ENCODE measurements around the gene ABCA4. TPM values are rescaled to one million over a fixed set of nuclear protein-coding genes. Genes with fewer than 3 reads are reported as not detected.

The ABCA4 gene
- total RNA-seq, 6 experiments from 2014 or later = 0.49 to 0.99 (median 0.75) TPM

- intact Hi-C loops (cut with DNase I) = no loop called here
Measured at GRCh38 chr1:94142022-94142421, 21.1 kb upstream of the ABCA4 start.

GRCh38 chr1:94132111-94132510 is 11.2 kb upstream of the ABCA4 start:
- no peak for DNase-seq
- no peak for ATAC-seq

More at GRCh38 chr1:94142022-94142421, 21.1 kb upstream of the ABCA4 start:
- no peaks in the 10 kb centered on the region for H3K27me3 ChIP-seq
- H3K27ac ChIP-seq = no peak overlapping the region
- no peaks in the 10 kb centered on the region for H3K4me1 ChIP-seq
- no peaks in the 10 kb centered on the region for H3K36me3 ChIP-seq
- no peak overlapping the region for H3K4me3 ChIP-seq
- no peak for ATAC-seq
- DNase-seq = no peak
- 58% methylated on average over 1 of the region's 1 CpG for WGBS (ENCODE audit: insufficient coverage, low coverage, low lambda C conversion rate, missing lambda C conversion rate)
- H3K9me3 ChIP-seq = no peaks in the 10 kb centered on the region
- TF ChIP-seq CTCF (IDR thresholded peaks at IDR 0.05) (no peak), POLR2A (IDR thresholded peaks at IDR 0.05) (no peak)

GRCh38 chr1:94130851-94131595 is 10.1 kb upstream of the ABCA4 start:
- Histone ChIP-seq H3K27me3 (no peaks in the 10 kb centered on the region), H3K9me3 (no peaks in the 10 kb centered on the region), H3K36me3 (no peaks in the 10 kb centered on the region), H3K4me1 (peaks cover 0 to 4% (median 0%) of the 10 kb centered on the region in 4 donors), H3K27ac (no peak overlapping the region), H3K4me3 (no peak overlapping the region)
- ATAC-seq (peak; percentile 19 to 46 (median 28)), DNase-seq (no peak)
- TF ChIP-seq POLR2A (IDR thresholded peaks at IDR 0.05) = no peak
- TF ChIP-seq CTCF (IDR thresholded peaks at IDR 0.05) = no peak
- 55% methylated on average over 8 of the region's 8 CpGs for WGBS (ENCODE audit: insufficient coverage, low coverage, low lambda C conversion rate, missing lambda C conversion rate)
- intact Hi-C loops (cut with DNase I) = no loop called here

More at GRCh38 chr1:94132111-94132510, 11.2 kb upstream of the ABCA4 start:
- intact Hi-C loops (cut with DNase I) = no loop called here
- WGBS (ENCODE audit: insufficient coverage, low coverage, low lambda C conversion rate, missing lambda C conversion rate) = 94% methylated on average over 4 of the region's 5 CpGs
- TF ChIP-seq CTCF (IDR thresholded peaks at IDR 0.05) (no peak), POLR2A (IDR thresholded peaks at IDR 0.05) (no peak)
- Histone ChIP-seq H3K27ac (no peak overlapping the region), H3K4me1 (peaks cover 0 to 4% (median 0%) of the 10 kb centered on the region in 4 donors), H3K36me3 (no peaks in the 10 kb centered on the region), H3K4me3 (no peak overlapping the region), H3K27me3 (no peaks in the 10 kb centered on the region), H3K9me3 (no peaks in the 10 kb centered on the region)

- Histone ChIP-seq H3K36me3 (no peaks in the 10 kb centered on the region), H3K27ac (no peak overlapping the region), H3K27me3 (no peaks in the 10 kb centered on the region), H3K4me3 (no peak overlapping the region), H3K9me3 (peaks cover 0 to 6% (median 0%) of the 10 kb centered on the region in 4 donors), H3K4me1 (peaks cover 0 to 9% (median 3%) of the 10 kb centered on the region in 4 donors)
- no peak for TF ChIP-seq POLR2A (IDR thresholded peaks at IDR 0.05)
- TF ChIP-seq CTCF (IDR thresholded peaks at IDR 0.05) = no peak
- WGBS (ENCODE audit: insufficient coverage, low coverage, low lambda C conversion rate, missing lambda C conversion rate) = 79% methylated on average over 3 of the region's 3 CpGs
- intact Hi-C loops (cut with DNase I) = no loop called here
- DNase-seq (no peak), ATAC-seq (no peak)
Measured at GRCh38 chr1:94126651-94127050, 5.7 kb upstream of the ABCA4 start.

Data from right lobe of liver (tissue), 6 donors.